ENCODE data around the gene SLC5A1. TPM values are rescaled to one million over a fixed set of nuclear protein-coding genes. Genes with fewer than 3 reads are reported as not detected.

Gene SLC5A1
- total RNA-seq, 1 experiment from 2014 or later, result not detected

GRCh38 chr22:32079130-32080089, 36.3 kb downstream of the SLC5A1 start (continued):
- no peak for TF ChIP-seq USF2 (CRISPR knock-in tag; IDR thresholded peaks at IDR 0.05)

- H3K27ac Mint-ChIP-seq, result no peak overlapping the region
- TF ChIP-seq ZNF121 (CRISPR knock-in tag; IDR thresholded peaks at IDR 0.05), result no peak
- peak; percentile 57 for TF ChIP-seq CTCF (IDR thresholded peaks at IDR 0.05)
- TF ChIP-seq RORB (CRISPR knock-in tag; IDR thresholded peaks at IDR 0.05), result no peak
- DNase-seq (ENCODE audit: low spot score) (peak; percentile 27), ATAC-seq (peak; percentile 94)
- no peaks in the 10 kb centered on the region for H3K36me3 Mint-ChIP-seq
- peaks cover 2% of the 10 kb centered on the region; the same call in 1 of the 2 replicates for H3K27me3 Mint-ChIP-seq (ENCODE audit: low read depth)
- H3K9me3 Mint-ChIP-seq, result no peaks in the 10 kb centered on the region
- H3K4me1 Mint-ChIP-seq, result no peaks in the 10 kb centered on the region
- ChIA-PET POLR2A (no interaction called here), CTCF (interaction anchor here (0.7 to 9.6 kb wide), 4 partner anchors 14 to 110 kb away, joined by 3 to 137 read pairs (median 24); no protein-coding TSS in a partner anchor)
- H3K4me3 Mint-ChIP-seq, result no peak overlapping the region
Measured at GRCh38 chr22:32080904-32081303, 37.8 kb downstream of the SLC5A1 start.

GRCh38 chr22:32082331-32082730, 39.3 kb downstream of the SLC5A1 start:
- DNase-seq (ENCODE audit: low spot score) (no peak), ATAC-seq (no peak)
- Mint-ChIP-seq H3K4me1 (no peaks in the 10 kb centered on the region), H3K9me3 (no peaks in the 10 kb centered on the region), H3K4me3 (no peak overlapping the region), H3K36me3 (no peaks in the 10 kb centered on the region), H3K27me3 (ENCODE audit: low read depth) (peaks cover 5% of the 10 kb centered on the region; the same call in 1 of the 2 replicates), H3K27ac (no peak overlapping the region)
- ChIA-PET CTCF (interaction anchor here (0.6 to 9.6 kb wide), 3 partner anchors 104 to 404 kb away, joined by 3 to 137 read pairs (median 46); no protein-coding TSS in a partner anchor), POLR2A (no interaction called here)
- TF ChIP-seq OVOL2 (CRISPR knock-in tag; IDR thresholded peaks at IDR 0.05; ENCODE audit: borderline replicate concordance), result no peak
- TF ChIP-seq TCF7 (CRISPR knock-in tag; IDR thresholded peaks at IDR 0.05; ENCODE audit: low read depth), result no peak

GRCh38 chr22:32083000-32083399, 39.9 kb downstream of the SLC5A1 start:
- no peak for DNase-seq (ENCODE audit: low spot score)
- ATAC-seq, result no peak
- Mint-ChIP-seq H3K27me3 (ENCODE audit: low read depth) (peaks cover 5% of the 10 kb centered on the region; the same call in 1 of the 2 replicates), H3K4me3 (no peak overlapping the region), H3K4me1 (no peaks in the 10 kb centered on the region), H3K27ac (no peak overlapping the region), H3K9me3 (no peaks in the 10 kb centered on the region), H3K36me3 (no peaks in the 10 kb centered on the region)
- ChIA-PET POLR2A (interaction anchor here (0.7 kb wide), 1 partner anchor 92 kb away, joined by 4 read pairs; no protein-coding TSS in a partner anchor), CTCF (interaction anchor here (6.5 to 9.6 kb wide), 2 partner anchors 105 to 112 kb away, joined by 46 to 137 read pairs; no protein-coding TSS in a partner anchor)
- no peak for TF ChIP-seq JAZF1 (CRISPR knock-in tag; IDR thresholded peaks at IDR 0.05)
- TF ChIP-seq FOXP4 (CRISPR knock-in tag; IDR thresholded peaks at IDR 0.05), result no peak
- TF ChIP-seq SP1 (CRISPR knock-in tag; conservative IDR thresholded peaks at IDR 0.05), result no peak
- TF ChIP-seq ATF1 (CRISPR knock-in tag; IDR thresholded peaks at IDR 0.05), result no peak
- TF ChIP-seq ZNF121 (CRISPR knock-in tag; IDR thresholded peaks at IDR 0.05), result no peak
- TF ChIP-seq NR2C2 (CRISPR knock-in tag; IDR thresholded peaks at IDR 0.05), result no peak
- no peak for TF ChIP-seq ATF2 (CRISPR knock-in tag; IDR thresholded peaks at IDR 0.05; ENCODE audit: borderline replicate concordance, low read depth)
- TF ChIP-seq E2F5 (CRISPR knock-in tag; IDR thresholded peaks at IDR 0.05), result no peak
- TF ChIP-seq PREB (CRISPR knock-in tag; IDR thresholded peaks at IDR 0.05; ENCODE audit: borderline replicate concordance), result no peak
- no peak for TF ChIP-seq RELA (CRISPR knock-in tag; IDR thresholded peaks at IDR 0.05; ENCODE audit: borderline replicate concordance)
- TF ChIP-seq CBFB (CRISPR knock-in tag; IDR thresholded peaks at IDR 0.05; ENCODE audit: low read depth), result no peak
- TF ChIP-seq MXD4 (CRISPR knock-in tag; IDR thresholded peaks at IDR 0.05; ENCODE audit: borderline replicate concordance), result no peak
- no peak for TF ChIP-seq MYBL2 (CRISPR knock-in tag; IDR thresholded peaks at IDR 0.05)

All from WTC11 (cell line).